ENCODE results near the gene RNASE9. TPM values are rescaled to one million over a fixed set of nuclear protein-coding genes. Genes with fewer than 3 reads are reported as not detected.
"Not testable (repeated sequence)": the region's sequence is repeated elsewhere in the genome, so short reads cannot be mapped to it uniquely, and the experiment has no call there.

RNASE9 gene
- polyA plus RNA-seq, 3 donors, result not detected

DNA sequence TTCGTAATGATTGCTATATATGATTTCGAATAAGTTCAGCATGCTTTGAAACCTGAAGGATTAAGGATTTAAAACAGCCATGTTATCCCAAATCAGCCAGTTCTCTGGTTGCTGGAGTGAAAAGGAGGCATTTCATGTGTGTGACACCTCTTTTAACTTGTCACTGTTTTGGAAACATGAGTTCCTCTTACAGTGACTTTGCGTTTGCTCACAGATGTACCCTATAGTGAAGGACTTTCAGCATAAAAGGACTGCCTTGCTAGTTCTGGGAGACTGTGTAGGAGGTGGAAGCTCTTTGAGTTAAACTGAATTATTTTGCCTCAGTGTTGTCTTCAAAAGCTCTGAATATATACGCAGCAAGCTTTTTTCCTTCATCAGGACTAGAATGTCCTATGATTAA lies 19.4 kb upstream of the RNASE9 start:
- no peak overlapping the region for H3K27ac ChIP-seq (ENCODE audit: low read depth, low read length)
- WGBS, 3 donors, result 71 to 74% (median 72%) methylated on average over 4 of the region's 4 CpGs

DNA sequence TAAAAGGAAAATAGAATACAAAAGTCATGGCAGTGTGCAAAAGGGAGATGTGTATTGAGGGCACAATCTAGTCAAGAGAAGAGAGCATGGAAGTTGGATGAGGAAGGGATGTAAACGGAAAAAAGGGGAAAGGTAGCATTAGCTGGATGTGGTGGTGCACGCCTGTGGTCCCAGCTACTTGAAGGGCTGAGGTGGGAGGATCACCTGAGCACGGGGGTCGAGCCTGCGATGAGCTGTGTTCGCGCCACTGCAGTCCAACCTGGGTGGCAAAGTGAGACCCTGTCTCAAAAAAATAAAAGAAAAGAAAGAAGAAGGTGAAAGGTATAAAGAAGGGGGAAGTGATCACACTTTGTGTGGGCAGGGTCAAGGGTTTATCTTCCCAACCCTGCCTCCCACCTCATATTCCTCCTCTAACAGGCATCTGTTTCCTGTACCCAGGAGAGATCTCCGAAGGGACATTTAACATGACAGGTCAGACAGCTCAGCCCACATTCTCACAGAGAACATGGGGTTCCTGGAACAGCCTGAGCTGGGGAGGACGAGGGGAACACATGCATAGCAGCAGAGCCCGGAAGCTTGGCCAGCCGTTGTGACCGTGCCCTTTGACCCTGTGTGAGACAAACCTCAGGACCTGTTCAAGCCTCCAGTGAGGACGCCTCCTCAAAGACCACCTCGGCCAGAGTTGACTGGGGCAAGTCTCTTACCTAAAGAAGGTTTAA lies 18.1 kb upstream of the RNASE9 start:
- H3K27ac ChIP-seq (ENCODE audit: low read depth, low read length), result no peak overlapping the region

DNA sequence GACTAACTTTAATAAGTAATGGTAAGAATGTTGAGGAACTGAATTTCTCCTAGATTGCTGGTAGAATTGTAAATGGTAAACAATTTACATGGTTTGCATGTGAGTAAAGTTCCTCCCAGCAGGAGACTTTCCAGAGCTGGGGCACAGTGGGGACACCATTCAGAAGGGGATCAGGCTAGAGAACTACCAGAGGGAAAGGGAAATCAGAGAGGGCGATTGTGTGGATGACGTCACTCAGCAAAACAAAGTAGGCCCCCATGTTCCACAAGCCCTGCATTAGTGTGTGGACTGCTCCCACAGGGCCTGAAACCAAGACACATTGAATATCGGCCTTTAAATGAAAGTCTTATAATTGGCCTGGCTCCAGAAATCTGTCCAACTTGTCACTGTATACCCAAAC lies 17.5 kb upstream of the RNASE9 start:
- 61 to 80% (median 78%) methylated on average over 3 of the region's 3 CpGs for WGBS, 3 donors
- no peak overlapping the region for H3K27ac ChIP-seq (ENCODE audit: low read depth, low read length)

More for the DNA sequence above, 18.1 kb upstream of the RNASE9 start:
- WGBS, 3 donors, result 66 to 74% (median 71%) methylated on average over 14 of the region's 14 CpGs

DNA sequence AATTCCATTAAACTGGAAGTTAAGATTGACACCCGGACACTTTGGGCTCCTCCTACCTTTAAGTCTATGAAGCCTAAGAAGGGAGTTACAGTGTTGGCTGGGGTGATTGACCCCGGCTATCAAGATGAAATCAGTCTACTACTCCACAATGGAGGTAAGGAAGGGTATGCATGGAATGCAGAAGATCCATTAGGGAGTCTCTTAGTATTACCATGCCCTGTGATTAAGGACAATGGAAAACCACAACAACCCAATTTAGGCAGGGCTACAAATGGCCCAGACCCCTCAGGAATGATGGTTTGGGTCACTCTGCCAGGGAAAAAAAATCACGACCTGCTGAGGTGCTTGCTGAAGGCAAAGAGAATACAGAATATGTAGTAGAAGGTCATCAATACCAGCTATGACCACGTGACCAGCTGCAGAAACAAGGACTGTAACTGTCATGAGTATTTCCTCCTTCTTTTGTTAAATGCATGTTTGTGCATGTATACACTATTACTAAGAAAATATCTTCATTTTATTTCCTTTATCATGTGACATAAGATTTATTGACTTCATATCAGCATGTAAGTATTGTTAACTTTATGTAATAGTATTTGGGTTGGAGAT lies 11.6 kb upstream of the RNASE9 start:
- 61 to 83% (median 79%) methylated on average over 4 of the region's 4 CpGs for WGBS, 3 donors
- H3K27ac ChIP-seq (ENCODE audit: low read depth, low read length), result not testable (repeated sequence)

DNA sequence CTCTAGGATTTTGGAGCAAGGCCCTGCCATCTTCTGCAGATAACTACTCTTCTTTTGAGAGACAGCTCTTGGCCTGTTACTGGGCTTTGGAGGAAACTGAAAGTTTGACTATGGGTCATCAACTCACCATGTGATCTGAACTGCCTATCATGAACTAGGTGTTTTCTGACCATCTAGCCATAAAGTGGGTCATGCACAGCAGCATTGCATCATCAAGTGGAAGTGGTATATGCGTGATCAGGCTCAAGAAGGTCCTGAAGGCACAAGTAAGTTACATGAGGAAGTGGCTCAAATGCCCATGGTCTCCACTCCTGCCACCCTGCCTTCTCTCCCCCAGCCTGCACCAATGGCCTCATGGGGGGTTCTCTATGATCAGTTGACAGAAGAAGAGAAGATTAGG lies 9.9 kb upstream of the RNASE9 start:
- not testable (repeated sequence) for H3K27ac ChIP-seq (ENCODE audit: low read depth, low read length)
- WGBS, 3 donors, result 50 to 94% (median 50%) methylated on average over 1 of the region's 1 CpG

DNA sequence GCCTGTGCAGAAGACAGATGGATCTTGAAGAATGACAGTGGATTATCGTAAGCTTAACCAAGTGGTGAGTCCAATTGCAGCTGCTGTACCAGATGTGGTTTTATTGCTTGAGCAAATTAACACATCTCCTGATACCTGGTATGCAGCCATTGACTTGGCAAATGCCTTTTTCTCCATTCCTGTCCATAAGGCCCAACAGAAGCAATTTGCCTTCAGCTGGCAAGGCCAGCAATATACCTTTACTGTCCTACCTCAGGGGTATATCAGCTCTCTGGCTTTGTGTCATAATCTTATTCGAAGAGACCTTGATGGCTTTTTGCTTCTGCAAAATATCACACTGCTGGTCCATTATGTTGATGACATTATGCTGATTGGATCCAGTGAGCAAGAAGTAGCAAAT lies 9.0 kb upstream of the RNASE9 start:
- H3K27ac ChIP-seq (ENCODE audit: low read depth, low read length), result not testable (repeated sequence)
- WGBS, 3 donors, result 81 to 90% (median 87%) methylated on average over 2 of the region's 2 CpGs

DNA sequence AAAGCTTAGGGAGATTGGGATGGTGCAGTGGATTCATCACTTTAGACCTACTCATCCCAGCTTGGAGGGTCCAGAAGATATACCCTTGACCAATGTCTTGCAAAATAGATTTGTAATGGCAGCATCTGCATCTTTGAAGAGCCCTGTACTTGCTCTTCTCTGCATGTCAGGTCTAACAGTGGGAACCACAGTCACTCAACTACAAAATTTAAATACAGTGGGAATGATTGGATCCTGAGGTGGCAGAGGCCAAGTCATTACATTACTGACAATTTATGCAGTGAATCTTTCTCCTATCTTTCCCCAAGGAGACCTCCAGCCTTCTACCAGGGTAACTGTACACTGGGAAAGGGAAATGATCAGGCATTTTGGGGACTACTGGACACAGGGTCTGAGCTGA lies 8.2 kb upstream of the RNASE9 start:
- no peak overlapping the region for H3K27ac ChIP-seq (ENCODE audit: low read depth, low read length)

DNA sequence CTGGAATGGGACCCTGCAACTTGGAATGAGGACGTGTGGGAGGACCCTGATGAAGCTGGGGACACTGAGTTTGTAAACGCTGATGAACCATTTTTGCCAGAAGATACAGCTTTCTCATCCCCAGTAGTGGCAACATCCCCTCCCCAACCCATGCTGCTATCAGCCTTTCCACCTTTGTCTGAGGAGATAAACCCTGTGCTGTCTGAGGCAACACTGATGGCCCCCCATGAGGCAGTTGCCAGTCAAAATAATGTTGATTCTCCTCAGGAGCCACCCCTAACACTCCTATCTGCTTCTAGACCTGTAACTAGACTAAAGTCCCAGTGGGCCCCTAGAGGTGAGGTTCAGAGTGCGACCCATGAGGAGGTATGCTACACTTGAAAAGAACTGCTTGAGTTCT lies 7.5 kb upstream of the RNASE9 start:
- 71 to 89% (median 81%) methylated on average over 3 of the region's 3 CpGs for WGBS, 3 donors
- H3K27ac ChIP-seq (ENCODE audit: low read depth, low read length), result no peak overlapping the region

DNA sequence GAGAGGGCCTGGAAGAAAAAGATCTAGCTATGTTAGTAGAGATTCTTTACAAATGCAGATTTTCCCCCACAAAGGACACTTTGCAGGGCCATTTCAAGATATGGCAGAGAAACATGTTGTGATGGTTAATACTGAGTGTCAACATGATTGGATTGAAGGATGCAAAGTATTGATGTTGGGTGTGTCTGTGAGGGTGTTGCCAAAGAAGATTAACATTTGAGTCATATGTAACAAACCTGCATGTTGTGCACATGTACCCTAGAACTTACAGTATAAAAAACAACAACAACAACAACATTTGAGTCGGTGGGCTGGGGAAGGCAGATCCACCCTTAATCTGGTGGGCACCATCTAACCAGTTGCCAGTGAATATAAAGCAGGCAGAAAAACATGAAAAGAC lies 6.4 kb upstream of the RNASE9 start:
- 76 to 89% (median 82%) methylated on average over 1 of the region's 1 CpG for WGBS, 3 donors
- not testable (repeated sequence) for H3K27ac ChIP-seq (ENCODE audit: low read depth, low read length)

DNA sequence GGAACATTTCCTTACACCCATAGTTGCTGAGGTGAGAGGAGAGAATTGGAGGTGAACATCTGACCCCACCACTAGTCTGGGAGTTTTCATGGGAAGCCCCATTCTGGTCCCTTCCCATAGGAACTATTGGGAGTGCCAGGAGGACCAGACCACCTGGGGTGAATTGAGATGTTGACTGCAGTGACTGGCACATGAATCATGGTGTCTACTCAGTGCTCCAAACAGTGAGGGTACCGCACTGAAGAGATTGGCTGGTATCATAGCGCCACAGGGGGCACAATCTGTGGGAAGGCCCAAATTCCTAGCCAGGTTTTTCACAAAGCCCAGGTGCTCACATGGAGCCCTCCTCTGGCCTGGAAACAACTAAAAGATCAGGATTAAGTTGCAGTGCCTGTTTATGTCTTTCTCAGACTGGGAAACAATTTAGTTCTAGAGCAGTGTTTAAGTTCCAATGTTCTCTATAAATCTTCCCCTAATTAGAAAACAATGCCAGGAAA lies 3.7 kb upstream of the RNASE9 start:
- 80 to 90% (median 89%) methylated on average over 2 of the region's 2 CpGs for whole genome bisulfite sequencing, 3 donors
- no peak overlapping the region for H3K27ac ChIP-seq (ENCODE audit: low read depth, low read length)

DNA sequence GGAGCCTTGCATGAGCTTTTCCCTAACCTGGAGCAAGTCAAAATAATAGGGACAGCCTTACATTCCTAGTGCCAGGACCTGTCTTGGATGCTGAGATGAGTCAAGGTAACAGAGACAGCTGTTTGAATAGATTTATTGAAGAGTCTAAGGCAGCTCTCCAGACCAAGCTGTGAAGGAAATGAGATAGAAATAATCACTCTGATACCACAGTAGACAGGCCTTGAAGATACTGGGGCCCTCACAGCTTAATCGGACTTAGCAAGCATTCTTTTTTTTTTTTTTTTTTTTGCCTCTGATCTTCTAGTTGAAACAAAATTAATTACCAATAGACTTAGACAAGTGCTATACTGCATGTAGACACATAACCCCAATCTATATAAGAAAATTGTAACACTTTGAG lies 3.1 kb upstream of the RNASE9 start:
- WGBS, 3 donors, result 50 to 91% (median 80%) methylated on average over 1 of the region's 1 CpG
- no peak overlapping the region for H3K27ac ChIP-seq (ENCODE audit: low read depth, low read length)

DNA sequence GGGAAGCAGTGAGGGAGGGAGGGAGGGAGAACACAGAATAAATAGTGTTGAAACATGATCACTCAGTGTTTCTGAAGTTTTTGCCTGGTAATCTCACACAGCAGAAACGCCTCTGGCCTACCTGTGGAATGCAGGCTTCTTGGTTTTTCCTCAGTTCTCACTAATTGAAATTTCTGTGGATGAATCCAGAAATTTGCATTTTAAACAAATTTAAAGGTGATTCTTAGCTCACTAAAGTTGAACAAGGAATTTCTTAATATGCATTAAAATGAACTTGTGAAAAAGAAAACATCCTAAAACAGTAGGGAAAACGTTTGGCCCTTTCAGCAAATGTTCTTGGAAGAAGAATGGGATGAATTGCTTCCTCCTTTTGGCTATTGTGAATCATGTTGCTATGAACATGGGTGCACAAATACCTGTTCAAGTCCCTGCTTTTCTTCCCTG lies 1.4 kb downstream of the RNASE9 start:
- 43 to 56% (median 45%) methylated on average over 2 of the region's 2 CpGs for WGBS, 3 donors
- no peak overlapping the region for H3K27ac ChIP-seq (ENCODE audit: low read depth, low read length)

DNA sequence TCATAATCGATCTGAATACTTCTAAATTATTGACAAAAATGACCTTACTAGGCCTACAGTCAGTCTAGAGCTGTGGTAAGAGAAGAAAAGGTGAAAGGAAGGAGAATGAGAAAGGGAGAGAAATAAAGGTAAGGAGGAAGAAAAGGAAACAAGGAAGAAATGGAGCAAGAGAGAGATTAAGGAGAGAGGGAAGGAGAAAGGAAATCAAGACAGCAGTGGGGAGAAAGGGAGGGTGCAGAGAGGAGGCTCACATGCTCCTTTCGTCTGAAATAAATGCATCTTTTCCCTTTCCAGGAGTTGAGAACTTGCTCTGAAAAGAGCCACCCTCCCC lies 3.7 kb downstream of the RNASE9 start:
- 43 to 61% (median 47%) methylated on average over 2 of the region's 2 CpGs for WGBS, 3 donors
- H3K27ac ChIP-seq (ENCODE audit: low read depth, low read length), result no peak overlapping the region

DNA sequence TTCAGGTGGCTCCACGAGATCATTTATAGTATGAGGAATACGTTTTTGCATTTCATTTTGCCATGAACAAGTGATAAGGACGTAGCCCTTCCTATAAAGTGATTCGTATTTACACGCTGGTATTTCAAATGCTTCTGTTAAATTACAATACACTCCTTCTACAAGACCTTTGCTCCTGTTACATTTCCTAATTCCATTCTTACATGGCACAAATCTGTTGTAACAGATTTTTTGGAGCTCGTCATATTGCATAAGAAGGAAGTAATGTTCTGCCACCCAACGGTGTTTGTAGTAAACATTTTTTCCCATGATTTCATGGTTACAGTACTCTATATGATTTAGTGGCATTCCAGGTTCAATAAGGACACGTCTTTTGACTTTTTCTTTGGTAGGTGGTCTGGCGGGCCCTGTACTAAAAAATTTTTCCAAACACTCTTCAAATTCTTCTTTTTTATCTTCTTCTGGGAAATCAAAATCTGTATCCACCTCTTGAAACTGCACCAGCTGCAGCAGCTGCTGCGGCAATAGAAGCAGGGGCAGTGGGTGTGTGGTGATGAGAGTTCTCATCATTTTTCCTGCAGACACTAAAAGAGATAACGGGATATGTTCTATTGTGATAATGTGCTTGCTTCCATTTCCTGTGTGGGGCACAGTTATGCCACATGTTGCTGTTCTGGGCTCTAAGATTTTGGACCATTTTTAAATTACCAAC lies 4.2 kb downstream of the RNASE9 start:
- no peak overlapping the region for H3K27ac ChIP-seq (ENCODE audit: low read depth, low read length)
- 56 to 71% (median 61%) methylated on average over 11 of the region's 11 CpGs for WGBS, 3 donors

DNA sequence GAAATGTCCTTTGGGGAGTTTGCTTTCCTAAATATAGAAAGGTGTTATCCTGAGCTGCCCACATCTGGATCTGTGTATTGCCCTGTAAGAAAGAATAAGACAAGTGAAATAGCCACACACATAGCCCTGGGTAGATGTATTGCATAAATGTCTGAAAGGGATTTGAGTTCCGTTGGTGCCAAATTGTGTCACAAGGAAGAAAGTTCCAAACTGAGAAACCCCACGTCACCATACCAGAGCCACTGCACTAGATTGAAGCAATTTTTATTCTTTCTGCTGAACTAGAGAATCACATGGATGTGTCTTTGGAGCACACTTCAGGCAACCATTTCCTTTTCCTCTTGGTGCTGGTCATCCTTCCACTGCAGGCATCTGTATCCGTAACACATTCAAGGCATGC lies 5.0 kb downstream of the RNASE9 start:
- 54 to 84% (median 60%) methylated on average over 3 of the region's 3 CpGs for WGBS, 3 donors
- H3K27ac ChIP-seq (ENCODE audit: low read depth, low read length), result no peak overlapping the region

DNA sequence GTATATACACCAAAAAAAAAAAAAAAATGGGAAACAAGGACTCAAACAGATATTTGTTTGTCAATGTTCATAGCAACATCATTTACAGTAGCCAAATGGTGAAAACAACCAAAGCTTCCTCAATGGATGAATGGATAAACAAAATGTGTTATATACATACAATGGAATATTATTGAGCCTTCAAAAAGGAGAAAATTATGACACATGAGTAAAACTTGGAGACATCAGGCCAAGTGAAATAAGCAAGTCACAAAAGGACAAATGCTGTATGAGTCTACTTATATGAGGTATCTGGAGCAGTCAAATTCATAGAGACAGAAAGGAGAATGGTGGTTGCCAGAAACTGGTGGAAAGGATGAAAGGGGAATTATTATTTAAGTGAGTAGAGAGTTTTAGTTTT lies 7.8 kb downstream of the RNASE9 start:
- H3K27ac ChIP-seq (ENCODE audit: low read depth, low read length), result no peak overlapping the region

DNA sequence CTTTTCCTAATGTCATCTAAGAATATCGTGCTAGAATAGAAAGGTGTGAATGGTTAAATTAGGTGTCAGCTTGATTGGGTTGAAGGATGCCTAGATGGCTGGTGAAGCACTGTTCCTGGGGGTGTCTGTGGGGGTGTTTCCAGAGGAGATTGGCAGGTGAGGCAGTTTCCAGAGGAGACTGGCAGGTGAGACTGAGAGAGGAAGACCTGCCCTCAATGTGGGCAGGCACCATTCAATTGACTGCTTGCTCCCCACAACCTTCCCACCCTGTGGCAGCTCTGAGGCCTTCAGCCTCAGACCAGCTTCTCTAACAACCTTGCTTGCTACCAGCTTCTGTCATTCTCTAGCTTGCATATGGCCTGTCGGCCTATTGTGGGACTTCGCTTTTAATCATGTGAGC lies 9.2 kb downstream of the RNASE9 start:
- H3K27ac ChIP-seq (ENCODE audit: low read depth, low read length), result no peak overlapping the region
- WGBS, 3 donors, result 91 to 97% (median 92%) methylated on average over 3 of the region's 3 CpGs

DNA sequence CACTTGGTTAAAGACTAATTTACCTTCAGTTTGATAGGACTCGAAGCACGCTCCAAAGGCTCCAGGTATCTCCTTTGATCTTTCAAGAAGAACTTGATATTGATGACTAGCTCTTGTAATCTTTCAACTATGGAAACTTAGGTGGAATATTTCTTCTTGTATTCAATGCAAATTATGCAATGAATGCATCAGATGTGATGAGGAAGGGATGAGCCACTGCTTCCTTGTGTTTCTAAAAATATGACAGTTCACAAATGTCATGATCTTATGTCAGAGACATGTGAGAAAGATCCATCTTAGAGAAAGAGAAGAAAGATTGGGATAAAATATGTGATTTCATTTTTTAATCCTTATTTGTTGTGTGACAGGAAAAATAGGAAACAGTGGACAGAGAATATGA lies 9.9 kb downstream of the RNASE9 start:
- H3K27ac ChIP-seq (ENCODE audit: low read depth, low read length), result no peak overlapping the region
- WGBS, 3 donors, result 84 to 93% (median 91%) methylated on average over 2 of the region's 2 CpGs

DNA sequence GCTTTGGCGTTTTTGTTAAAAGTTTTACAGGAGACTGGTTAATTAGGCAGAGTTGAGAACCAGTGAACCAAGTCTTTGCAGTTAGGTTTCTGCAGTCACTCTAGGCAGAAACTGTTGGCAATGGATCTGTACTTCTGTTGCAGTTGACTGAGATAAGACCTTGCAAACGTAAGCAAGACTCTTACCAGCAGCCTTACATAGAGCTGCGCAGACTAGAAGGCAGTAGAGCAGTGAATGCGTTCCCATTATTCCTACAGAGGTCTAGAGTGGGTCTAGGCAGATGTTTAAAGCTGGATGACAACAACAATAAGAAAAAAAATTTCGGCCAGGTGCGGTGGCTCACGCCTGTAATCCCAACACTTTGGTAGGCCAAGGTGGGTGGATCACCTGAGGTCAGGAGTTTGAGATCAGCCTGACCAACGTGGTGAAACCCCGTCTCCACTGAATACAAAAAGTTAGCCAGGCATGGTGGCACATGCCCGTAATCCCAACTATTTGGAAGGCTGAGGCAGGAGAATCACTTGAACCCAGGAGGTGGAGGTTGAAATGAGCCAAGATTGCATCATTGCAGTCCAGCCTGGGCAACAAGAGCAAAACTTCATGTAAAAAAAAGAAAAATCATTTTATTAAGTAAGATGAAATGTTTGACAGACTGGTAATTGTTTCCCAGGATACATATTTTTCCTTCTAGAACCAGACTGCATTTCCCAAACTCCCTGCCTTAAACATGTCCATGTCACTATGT lies 12.3 kb downstream of the RNASE9 start:
- WGBS, 3 donors, result 80 to 93% (median 92%) methylated on average over 10 of the region's 10 CpGs
- no peak overlapping the region for H3K27ac ChIP-seq (ENCODE audit: low read depth, low read length)
